Measurements from ENCODE around the gene PIR. TPM values are rescaled to one million over a fixed set of nuclear protein-coding genes. Genes with fewer than 3 reads are reported as not detected.

Gene PIR
- total and polyA plus RNA-seq, 2 of the 8 experiments (the other 6 are each of a cell fraction or from before 2014, with no cell fraction given) = 6.4 to 10.3 TPM

- TF ChIP-seq KDM5A (IDR thresholded peaks at IDR 0.05; ENCODE audit: low read length) = no peak
- no peak for TF ChIP-seq CBX8 (IDR thresholded peaks at IDR 0.05; ENCODE audit: borderline replicate concordance, low read depth, low read length)
- TF ChIP-seq NRF1 (IDR thresholded peaks at IDR 0.05; ENCODE audit: low read depth, low read length) = no peak
- TF ChIP-seq POLR2AphosphoS5 (IDR thresholded peaks at IDR 0.05; ENCODE audit: low read depth, low read length) = no peak
- TF ChIP-seq USF2 (IDR thresholded peaks at IDR 0.05; ENCODE audit: low read length) = no peak
- no peak for TF ChIP-seq MAFK (IDR thresholded peaks at IDR 0.05; ENCODE audit: low read depth, low read length)
Observed at GRCh38 chrX:15438332-15438731, 54.8 kb downstream of the PIR start (continued).

Data from H1 (cell line).